Epidermal melanocyte (primary cell): Measurements from ENCODE around the gene SRRM2.

Experiments used
- DNase-seq: peaks from one replicate; pipeline ENCODE4 v3.0.0; 2011; ENCODE audit warnings: low spot score; ENCODE audit not compliant: insufficient read length

Gene SRRM2

GRCh38 chr16:2762711-2763110 is 10.3 kb downstream of the SRRM2 start:
- no peak for DNase-seq

- no peak for DNase-seq
Measured at GRCh38 chr16:2763173-2763572, 10.7 kb downstream of the SRRM2 start.

- no peak for DNase-seq
Measured at GRCh38 chr16:2764718-2765117, 12.3 kb downstream of the SRRM2 start.

- no peak for DNase-seq
Measured at GRCh38 chr16:2765462-2766404, 13.3 kb downstream of the SRRM2 start.

GRCh38 chr16:2766430-2767139 is 14.1 kb downstream of the SRRM2 start:
- no peak for DNase-seq

- DNase-seq = no peak
Measured at GRCh38 chr16:2767140-2767731, 14.8 kb downstream of the SRRM2 start.

- DNase-seq = no peak
Measured at GRCh38 chr16:2767891-2768290, 15.5 kb downstream of the SRRM2 start.

GRCh38 chr16:2768403-2769089 is 16.1 kb downstream of the SRRM2 start:
- no peak for DNase-seq

- no peak for DNase-seq
Measured at GRCh38 chr16:2769100-2769529, 16.7 kb downstream of the SRRM2 start.

- no peak for DNase-seq
Measured at GRCh38 chr16:2769675-2770056, 17.2 kb downstream of the SRRM2 start.

GRCh38 chr16:2770057-2770951 is 17.9 kb downstream of the SRRM2 start:
- DNase-seq = no peak

GRCh38 chr16:2771496-2772402 is 19.3 kb downstream of the SRRM2 start:
- DNase-seq = no peak

GRCh38 chr16:2773188-2773968 is 20.9 kb downstream of the SRRM2 start:
- DNase-seq = no peak

- DNase-seq = no peak
Measured at GRCh38 chr16:2774161-2774891, 21.9 kb downstream of the SRRM2 start.

- DNase-seq = no peak
Measured at GRCh38 chr16:2775131-2775716, 22.8 kb downstream of the SRRM2 start.

- DNase-seq = no peak
Measured at GRCh38 chr16:2775765-2776499, 23.5 kb downstream of the SRRM2 start.
